Measurements from ENCODE around the gene WRAP53.

GRCh38 chr17:7685533-7686221 lies 2.6 kb upstream of the WRAP53 start:
- TF ChIP-seq, protein P1, sequence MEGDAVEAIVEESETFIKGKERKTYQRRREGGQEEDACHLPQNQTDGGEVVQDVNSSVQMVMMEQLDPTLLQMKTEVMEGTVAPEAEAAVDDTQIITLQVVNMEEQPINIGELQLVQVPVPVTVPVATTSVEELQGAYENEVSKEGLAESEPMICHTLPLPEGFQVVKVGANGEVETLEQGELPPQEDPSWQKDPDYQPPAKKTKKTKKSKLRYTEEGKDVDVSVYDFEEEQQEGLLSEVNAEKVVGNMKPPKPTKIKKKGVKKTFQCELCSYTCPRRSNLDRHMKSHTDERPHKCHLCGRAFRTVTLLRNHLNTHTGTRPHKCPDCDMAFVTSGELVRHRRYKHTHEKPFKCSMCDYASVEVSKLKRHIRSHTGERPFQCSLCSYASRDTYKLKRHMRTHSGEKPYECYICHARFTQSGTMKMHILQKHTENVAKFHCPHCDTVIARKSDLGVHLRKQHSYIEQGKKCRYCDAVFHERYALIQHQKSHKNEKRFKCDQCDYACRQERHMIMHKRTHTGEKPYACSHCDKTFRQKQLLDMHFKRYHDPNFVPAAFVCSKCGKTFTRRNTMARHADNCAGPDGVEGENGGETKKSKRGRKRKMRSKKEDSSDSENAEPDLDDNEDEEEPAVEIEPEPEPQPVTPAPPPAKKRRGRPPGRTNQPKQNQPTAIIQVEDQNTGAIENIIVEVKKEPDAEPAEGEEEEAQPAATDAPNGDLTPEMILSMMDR (conservative IDR thresholded peaks at IDR 0.05; ENCODE audit: low read depth, low read length) = no peak
- TF ChIP-seq EZH2 (IDR thresholded peaks at IDR 0.05; ENCODE audit: low read length, unreplicated experiment) = no peak

Measured in PC-3 (cell line).